Measurements from ENCODE around the gene CCM2L.

CCM2L gene

GRCh38 chr20:32062776-32063170 lies 52.5 kb downstream of the CCM2L start:
- no peak for DNase-seq

- no peak for DNase-seq
Measured at GRCh38 chr20:32063695-32064094, 53.5 kb downstream of the CCM2L start.

GRCh38 chr20:32064667-32065066 lies 54.4 kb downstream of the CCM2L start:
- DNase-seq: no peak

GRCh38 chr20:32067234-32067821 lies 57.1 kb downstream of the CCM2L start:
- DNase-seq: no peak

DNA sequence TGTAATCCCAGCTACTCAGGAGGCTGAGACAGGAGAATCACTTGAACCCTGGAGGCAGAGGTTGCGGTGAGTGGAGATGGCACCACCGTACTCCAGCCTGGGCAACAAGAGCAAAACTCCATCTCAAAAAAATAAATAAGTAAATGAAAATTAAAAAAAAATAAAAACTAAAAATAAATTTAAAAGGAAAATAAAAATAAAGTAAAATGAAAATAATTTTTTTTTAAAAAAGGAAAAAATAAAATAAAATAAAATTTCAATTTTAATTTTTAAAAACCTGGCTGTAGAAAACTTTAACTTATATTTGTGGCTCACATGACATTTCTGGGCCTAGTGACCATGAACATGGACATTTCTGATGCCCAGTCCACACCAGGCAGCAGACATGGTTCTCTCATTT lies 57.9 kb downstream of the CCM2L start:
- no peak for DNase-seq

- no peak for DNase-seq
Measured at GRCh38 chr20:32069711-32070110, 59.5 kb downstream of the CCM2L start.

GRCh38 chr20:32070282-32070681 lies 60.0 kb downstream of the CCM2L start:
- no peak for DNase-seq

- no peak for DNase-seq
Measured at GRCh38 chr20:32070690-32071213, 60.5 kb downstream of the CCM2L start.

DNA sequence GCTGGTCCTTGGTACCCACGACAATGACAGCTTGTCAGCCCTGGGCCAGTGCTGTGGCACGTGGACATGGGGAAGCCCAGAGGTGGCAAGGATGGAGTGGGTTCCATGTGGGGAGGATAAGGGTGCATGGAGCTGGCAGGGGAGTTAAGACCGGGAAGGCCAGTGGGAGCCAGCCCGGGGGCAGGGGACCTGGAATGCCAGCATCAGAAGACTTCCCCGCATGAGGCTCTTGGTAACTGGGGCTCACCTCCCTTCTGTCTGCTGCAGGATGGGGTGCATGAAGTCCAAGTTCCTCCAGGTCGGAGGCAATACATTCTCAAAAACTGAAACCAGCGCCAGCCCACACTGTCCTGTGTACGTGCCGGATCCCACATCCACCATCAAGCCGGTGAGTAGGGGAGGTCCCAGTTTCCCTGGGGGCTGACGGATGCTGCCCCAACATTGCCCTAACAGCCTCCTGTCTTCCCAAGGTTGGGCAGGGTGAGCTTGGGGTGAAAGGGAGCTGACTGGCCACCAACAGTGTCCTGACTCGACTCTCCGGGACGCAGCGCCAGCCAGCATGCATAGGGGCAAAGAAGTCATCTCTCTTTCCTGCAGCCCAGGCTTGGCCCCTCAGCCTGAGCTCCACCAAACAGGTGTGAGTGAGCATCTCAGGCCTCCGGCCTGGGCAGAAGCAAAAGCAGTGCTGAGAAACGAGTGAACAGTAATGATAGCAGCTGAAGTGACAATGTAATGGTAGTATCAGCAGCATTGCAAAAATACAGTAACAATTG lies 61.3 kb downstream of the CCM2L start:
- no peak for DNase-seq

GRCh38 chr20:32072168-32072750 lies 62.0 kb downstream of the CCM2L start:
- no peak for DNase-seq

DNA sequence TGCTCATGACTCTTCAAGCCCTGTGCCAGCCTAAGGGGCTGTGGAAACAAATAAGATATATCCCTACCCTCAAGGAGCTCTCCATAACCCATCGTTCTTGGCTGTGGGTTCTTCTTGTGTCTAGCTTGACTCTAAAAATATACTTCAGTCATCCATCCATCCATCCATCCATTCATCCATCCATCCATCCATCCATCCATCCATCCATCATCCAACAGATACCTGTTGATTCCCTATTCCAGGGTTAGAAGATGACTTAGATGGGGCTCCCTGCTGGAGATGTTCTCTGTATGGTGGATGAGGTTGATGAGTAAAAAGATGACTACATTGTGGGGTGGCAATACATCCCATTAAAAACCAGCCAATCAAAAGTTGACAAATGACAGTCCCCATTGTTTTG lies 65.3 kb downstream of the CCM2L start:
- DNase-seq: no peak

DNA sequence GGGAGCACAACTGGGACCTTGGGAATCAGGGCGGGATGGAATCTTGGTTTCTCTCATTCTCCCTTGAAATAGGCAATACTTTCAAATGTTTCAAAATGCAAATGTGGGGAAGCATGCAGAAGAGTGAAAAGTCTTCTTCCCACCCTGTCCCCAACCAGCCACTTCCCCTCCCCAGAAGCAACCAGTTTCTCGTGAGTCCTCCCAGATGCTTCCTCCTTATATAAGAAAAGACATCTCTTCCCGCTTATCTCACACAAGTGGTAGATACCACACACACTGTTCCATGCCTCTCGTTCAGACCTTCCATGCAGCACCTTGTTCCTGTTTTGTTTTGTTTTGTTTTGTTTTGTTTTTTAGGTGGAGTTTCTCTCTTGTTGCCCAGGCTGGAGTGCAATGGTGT lies 67.0 kb downstream of the CCM2L start:
- no peak for DNase-seq

DNA sequence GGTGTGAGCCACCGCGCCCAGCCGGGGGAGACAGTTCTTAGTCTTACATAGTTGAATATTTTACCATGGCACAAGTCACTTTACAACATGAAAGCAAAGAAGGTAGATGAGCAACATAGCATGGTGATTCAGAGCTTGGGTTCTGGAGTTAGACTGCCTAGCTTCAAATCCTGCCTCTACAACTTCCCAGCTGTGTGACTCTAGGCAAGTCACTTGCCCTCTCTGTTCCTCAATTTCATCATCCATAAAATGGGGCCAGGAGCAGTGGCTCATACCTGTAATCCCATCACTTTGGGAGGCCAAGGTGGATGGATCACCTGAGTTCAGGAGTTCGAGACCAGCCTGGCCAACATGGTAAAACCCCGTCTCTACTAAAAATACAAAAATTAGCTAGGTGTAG lies 68.1 kb downstream of the CCM2L start:
- DNase-seq: no peak

DNA sequence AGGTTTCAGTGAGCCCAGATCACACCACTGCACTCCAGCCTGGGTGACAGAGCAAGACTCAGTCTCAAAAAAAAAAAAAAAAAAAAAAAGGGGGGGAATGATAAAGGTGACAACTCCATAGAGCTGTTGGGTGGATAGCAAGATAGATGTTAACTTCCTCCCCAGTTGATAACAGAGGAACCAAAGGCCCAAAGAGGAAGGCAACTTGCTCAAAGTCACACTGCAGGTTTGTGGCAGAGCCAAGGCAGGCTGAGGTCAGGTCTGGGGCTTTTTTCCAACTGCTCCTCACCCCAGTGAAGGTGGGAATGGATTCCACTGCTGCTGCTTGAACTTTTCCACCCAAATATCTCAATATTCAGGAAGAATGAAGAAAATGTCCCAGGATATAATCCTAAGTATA lies 68.6 kb downstream of the CCM2L start:
- DNase-seq: no peak

GRCh38 chr20:32079655-32080109 lies 69.4 kb downstream of the CCM2L start:
- no peak for DNase-seq

- DNase-seq: no peak
Measured at GRCh38 chr20:32080783-32081182, 70.5 kb downstream of the CCM2L start.

Data from activated effector memory CD4-positive, alpha-beta T cell treated with anti-CD3 and anti-CD28 coated beads, Interleukin-2, amount 50 U/mL, for 16 hours (primary cell).